Medulla oblongata (tissue), 1 donor: ENCODE results near the gene RAB24.
"Not testable (repeated sequence)": the region's sequence is repeated elsewhere in the genome, so short reads cannot be mapped to it uniquely, and the experiment has no call there.

Experiments used
- DNase-seq: peaks from one replicate; pipeline ENCODE4 v3.0.0-alpha.2; 2015; ENCODE audit errors: extremely low spot score

The RAB24 gene

GRCh38 chr5:177303121-177303924 is at the start of gene RAB24, which contains the start of gene PRELID1:
Gene RAB24, minus strand, starts transcription at chr5:177303719. Its CDS starts 431 bp downstream, at chr5:177303288.
Gene PRELID1, plus strand, starts transcription at chr5:177303799. Its CDS starts 187 bp downstream, at chr5:177303986.
- peak; percentile 85 for DNase-seq

DNA sequence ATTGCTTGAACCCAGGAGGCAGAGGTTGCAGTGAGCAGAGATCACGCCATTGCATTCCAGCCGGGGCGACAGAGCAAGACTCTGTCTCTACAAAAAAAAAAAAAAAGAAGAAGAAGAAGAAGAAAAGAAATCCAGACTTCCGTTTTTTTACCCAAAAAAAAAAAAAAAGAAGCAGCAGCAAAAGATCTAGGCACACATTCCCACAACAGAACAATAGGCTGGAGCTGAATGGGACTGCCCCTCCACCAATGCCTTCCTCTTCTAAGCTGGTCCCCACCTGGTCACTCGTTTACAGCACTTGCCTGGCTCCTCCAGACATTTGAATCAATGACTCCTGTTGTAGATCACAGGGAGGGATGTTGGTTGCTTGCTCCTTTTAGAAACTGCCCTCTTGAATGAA is 49.6 kb upstream of the RAB24 start:
- DNase-seq, result no peak

DNA sequence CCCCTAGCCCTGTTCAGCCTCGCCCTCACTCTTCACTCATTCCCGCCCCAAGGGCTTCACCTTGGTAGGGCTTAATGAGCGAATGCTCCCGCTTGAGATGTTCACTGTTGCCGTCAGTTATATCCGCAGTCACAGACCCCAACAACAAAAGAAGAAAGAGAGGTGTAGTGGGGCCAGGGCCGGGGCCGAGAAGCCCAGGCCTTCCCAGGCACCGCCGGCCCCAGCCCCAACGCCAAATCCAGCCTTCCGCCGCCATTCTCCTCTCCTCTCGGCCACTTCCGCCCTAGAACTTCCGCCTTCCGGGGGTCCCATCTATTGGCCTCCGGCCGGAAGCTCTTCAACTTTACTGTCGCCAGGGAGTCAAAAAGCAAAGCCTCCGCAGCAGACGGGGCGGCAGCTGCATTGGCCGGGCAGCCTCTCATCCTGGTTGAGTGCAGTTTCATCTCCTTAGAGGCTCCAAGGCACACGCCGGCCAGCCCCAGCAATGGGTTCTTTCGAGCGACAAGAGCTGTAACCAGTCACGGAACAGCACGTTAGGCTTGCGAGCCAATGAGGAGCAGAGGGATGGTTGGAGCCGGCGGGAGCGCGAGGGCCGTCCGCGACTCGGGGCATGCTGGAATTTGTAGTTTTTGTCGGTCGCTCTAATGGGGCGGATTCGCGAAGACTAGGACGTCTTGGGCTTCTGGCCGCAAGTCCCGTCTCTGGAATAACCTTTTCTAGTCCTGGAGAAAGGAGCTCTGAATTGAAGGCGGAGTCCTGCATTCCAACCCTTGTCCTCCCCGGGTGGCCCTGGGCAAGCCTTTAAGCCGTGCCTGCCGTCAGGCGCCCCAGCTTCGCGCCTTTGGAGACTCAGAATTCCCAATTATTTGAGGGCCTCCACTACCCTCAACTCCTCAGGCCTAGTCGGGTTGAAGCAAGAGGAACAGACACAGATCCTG is 48.1 kb upstream of the RAB24 start, which contains the start of gene LMAN2:
Gene LMAN2, minus strand, starts transcription at position 277 of the 938 bp plus-strand sequence. Its CDS starts 21 bp downstream, at position 256.
- DNase-seq, result peak; percentile 98

DNA sequence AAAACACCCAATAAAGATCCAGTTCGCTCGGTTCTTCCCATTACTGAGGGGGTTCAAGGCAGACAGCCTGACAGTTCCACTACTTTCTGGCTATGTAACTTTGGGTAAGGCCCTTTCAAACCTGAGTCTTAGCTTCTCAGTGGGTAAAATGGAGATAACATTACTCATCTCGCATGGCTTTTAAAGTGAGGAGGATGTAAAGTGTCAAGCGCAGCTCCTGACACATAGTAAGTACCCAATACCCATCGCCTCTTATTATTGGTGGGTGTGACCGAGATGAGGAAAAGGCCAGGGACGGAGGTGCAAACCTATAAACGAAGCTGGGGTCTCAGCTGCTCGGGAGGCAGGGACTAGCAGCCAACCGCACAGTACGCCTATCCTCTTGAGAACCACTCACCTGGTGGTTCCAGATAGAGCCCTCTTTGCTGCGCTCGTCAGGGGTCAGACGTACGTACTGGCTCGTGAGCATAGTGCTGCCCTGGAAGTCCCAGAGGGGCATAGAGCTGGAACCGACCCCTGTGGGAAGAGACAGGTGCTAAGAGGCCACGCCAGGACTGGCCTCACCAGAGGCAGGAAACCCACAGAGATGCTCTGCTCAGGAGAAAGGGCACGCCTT is 47.4 kb upstream of the RAB24 start:
- DNase-seq, result no peak

DNA sequence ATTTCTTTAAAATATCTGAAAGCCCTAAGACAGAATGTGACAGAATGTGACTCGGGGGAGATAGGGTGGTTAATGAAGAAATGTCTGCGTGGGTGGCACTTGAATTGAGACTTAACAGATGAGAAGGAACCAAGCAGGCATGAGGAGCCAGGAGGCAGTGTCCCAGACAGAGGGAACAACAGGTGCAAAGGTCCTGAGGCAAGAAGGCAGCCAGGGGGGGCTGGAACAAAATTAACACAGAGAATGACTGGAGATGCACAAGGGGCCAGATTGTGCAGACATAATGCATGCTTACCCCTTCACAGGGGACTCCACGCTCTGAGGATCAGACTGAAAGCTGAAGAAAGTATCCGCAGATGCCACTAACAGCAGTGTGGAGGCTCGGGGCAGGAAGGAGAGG is 46.2 kb upstream of the RAB24 start:
- no peak for DNase-seq

DNA sequence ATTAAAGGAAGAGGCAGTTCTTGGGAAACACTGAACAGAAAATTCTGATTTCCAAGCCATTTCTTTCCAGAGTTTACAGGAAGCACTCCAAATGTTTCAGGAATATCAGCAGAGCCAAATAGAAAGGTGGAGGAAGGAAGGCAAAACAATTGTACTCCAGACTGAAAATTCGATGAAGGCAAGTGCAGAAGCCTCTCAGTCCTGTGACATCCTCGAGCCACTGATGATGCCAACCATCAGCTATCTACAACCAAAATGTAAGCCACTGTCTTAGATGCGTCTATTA is 45.8 kb upstream of the RAB24 start:
- no peak for DNase-seq

GRCh38 chr5:177347699-177348098 is 44.2 kb upstream of the RAB24 start:
- DNase-seq, result no peak

GRCh38 chr5:177346820-177347219 is 43.3 kb upstream of the RAB24 start:
- DNase-seq, result no peak

GRCh38 chr5:177344891-177345290 is 41.4 kb upstream of the RAB24 start:
- DNase-seq, result no peak

DNA sequence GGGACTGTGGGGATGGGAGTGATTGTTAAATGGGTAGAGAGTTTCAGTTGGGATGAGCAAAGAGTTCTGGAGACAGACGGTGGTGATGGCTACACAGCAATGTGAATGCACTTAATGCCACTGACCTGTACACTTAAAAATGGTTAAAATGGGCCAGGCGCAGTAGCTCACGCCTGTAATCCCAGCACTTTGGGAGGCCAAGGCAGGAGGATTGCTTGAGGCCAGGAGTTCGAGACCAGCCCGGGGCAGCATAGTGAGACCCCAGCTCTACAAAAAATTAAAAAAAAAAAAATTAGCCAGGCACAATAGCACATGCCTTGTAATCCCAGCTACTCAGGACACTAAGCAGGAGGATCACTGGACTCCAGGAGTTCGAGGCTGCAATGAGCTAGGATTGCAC is 40.3 kb upstream of the RAB24 start:
- DNase-seq, result no peak

DNA sequence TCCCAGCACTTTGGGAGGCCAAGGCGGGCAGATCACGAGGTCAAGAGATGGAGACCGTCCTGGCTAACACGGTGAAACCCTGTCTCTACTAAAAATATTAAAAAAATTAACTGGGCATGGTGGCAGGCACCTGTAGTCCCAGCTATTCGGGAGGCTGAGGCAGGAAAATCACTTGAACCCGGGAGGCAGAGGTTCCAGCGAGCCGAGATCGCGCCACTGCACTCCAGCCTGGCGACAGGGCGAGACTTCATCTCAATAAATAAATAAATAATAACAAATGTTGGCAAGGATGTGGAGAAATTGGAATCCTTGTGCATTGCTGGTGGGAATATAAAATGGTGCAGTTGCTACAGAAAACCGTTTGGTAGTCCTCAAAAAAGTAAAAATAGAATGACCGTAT is 39.5 kb upstream of the RAB24 start:
- DNase-seq, result not testable (repeated sequence)

DNA sequence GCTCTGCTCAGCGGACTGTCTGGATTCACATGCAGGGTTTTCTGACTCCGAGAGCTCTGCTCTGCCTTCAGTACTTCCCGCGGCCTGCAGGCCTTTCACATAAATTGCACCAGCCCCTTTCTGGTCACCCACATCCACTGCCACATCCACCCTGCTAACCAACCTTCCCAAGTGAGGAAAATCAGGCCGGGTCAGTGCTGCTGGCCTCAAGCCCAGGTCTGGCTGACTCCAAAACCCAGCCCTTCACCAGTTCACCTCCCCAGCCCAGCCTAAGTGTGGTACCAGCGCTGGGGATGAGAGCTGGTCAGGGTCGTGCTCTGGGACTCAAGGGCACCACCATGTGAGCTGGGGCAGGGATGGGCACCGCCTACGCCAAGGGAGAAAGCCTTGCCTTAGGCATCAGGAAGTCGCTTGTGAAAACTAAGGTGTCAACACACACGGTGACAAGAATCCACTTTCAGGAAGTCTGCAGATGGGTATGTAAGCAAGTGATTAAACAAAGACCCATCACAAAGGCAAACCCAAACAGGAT is 35.7 kb upstream of the RAB24 start:
- DNase-seq, result no peak

DNA sequence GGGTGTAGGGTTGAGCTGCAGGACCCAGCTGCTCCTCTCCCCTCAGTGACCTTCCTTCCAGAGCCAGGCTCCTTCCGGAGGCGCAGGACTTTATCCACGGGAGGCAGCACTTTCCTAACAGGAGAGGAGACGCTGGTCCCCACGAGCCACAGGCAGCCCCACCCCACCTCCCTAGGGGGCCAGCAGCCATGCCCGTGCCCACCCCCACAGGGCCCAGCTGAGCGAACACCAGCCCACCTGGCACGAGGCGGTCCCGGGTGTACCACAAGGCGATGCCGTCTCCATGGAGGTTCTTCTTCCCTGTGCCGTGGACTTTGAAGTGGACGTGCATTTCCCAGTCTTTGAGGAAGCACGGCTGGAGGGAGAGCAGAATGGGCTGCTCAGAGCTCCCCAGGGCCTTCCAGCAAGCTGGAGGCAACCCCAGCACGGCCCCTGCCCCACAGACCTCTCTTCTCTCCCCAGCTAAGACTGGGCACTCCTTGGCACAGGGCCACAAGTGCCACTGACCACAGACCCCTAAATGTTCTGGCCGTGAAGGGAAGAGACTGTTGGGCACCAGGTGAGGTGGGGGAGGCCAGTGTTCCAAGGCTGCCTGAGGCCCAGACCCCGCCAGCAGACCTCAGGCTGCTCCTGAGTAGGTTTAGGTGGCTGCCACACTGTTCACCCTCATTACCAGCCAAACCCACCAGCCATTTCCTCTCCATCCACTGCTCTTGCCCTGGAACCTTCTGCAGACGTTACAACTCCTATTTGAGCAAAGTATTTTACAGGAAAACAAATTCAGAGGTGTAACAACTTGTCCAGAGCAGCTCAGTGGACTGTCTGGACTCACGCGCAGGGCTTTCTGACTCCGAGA is 35.0 kb upstream of the RAB24 start:
- no peak for DNase-seq

DNA sequence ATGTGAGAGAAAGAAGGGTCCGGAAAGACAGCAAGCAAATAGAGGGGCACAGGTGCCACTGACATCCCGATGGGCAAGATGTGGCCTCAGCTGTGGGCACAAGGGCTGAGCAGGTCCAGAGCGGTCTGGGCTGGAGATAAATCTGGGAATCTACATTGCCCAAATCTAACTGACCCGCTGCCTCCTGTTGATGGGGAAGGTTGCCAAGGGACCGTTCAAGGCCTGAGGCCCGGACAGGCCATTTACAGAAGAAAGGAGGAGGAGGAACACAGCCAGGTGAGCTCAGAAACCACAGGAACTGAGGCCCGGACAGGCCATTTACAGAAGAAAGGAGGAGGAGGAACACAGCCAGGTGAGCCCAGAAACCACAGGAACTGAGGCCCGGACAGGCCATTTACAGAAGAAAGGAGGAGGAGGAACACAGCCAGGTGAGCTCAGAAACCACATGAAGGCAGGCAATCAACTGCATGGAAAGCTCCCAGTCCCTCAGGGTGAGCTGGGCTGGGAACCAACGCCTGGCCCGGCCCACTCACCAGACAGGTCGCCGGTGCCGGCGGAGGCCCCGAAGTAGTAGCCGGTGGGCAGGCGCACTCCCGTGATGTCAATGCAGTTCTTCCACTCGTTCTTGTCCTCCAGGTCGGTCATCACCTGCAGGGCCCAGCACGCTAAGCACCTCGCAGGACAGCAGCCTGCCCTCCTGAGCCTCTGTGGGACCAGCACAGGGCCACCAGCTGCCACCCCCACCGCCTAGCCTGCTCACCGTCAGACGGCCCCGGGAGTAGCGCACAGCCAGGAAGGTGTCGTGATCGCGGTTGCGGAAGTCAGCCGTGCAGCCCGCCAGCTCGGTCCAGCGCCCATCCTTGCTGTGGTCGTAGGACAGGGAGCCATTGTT is 33.3 kb upstream of the RAB24 start:
- no peak for DNase-seq

DNA sequence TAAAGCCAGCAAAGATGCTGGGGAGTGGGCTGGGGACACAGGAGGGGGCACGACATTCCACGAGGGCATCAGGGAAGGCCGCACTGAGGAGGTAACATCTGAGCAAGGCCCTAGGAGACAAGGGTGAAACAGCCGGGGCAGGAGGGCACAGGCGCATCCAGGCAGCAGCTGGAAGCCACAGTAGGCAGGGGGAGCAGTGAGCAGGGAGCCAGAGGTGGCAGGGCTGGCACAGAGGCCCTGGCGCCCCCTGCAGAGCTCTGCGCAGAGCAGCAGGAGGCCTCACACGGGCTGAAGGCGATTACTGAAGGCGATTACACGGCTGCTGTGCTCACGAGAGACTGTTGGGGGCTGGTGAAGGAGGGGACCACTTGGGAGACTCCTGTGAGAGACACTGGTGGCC is 32.6 kb upstream of the RAB24 start:
- DNase-seq, result no peak

DNA sequence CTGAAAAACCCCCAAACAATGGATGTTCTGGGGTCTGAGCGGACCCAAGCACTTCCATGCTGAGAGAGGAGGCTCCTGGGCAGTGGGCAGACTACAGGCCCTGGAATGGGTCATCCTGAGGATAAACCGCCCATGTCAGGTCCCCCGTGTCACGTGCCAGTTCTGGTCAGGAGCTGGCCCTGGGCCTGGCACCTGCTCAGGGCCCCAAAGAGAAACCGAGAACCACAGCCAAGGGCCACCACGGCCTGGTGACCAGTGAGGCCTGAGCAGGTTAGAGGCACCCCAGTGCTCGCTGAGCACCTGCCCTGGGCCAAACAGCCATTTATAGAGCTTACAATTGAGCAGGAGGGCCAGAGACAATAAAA is 32.2 kb upstream of the RAB24 start:
- DNase-seq, result no peak

GRCh38 chr5:177334781-177335700 is 31.5 kb upstream of the RAB24 start:
- DNase-seq, result no peak

DNA sequence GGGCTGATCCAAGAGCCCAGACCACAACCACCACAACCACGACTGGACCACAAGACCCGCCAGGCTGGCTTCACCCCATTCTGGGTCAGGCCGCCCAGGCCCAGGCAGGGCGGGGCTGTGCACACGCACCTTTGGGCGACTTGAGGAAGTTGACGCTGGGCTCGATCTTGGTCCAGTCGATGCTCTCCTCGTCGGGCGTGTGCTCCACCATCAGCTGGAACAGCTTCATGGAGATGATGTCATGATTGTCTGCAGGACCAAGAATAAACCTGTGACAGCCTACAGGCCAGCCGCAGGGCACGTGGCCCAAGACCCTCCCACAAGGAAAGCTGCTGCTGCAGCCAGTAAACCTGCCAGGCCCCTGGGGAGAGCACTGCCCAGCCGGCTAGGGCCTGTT is 30.6 kb upstream of the RAB24 start:
- DNase-seq, result no peak
